Limb (tissue), 2 donors: ENCODE measurements around the gene CBX6.
A peak's percentile ranks its signal among the peaks of the same experiment; 100 is the strongest.
"Not testable (repeated sequence)": the region's sequence is repeated elsewhere in the genome, so short reads cannot be mapped to it uniquely, and the experiment has no call there.

Experiments
- DNase-seq, 2 donors: peaks; one replicate each; pipeline ENCODE4 v3.0.0-alpha.2; 2016; ENCODE audit errors: extremely low spot score in 2 of 2

The CBX6 gene

GRCh38 chr22:38872172-38872830 lies at the start of gene CBX6:
Gene CBX6, minus strand, starts transcription at chr22:38872216. Its CDS starts 26 bp downstream, at chr22:38872190.
- peak; percentile 96 to 99 for DNase-seq

GRCh38 chr22:38921806-38922205 lies 49.8 kb upstream of the CBX6 start:
- DNase-seq = no peak

DNA sequence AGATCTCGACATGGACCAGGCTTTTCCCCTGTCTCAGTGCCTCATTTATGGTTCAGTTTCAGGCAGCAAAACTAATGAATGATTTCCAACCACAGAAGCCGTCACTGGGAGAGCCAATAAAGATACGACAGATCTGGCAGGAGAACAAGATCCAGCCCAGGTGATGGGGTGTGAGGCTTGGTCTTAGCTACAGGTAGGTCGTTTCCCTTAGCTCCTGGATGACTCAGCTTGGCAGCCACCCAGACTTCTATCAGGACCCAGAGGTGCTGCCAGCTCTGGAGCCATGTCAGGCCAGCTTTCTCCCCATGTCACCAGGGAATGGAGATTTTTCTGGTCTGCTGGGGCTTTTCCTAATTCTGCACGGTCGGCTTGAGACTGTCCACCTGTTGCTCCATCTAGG lies 49.1 kb upstream of the CBX6 start:
- no peak for DNase-seq

GRCh38 chr22:38919631-38920190 lies 47.7 kb upstream of the CBX6 start:
- DNase-seq = no peak

GRCh38 chr22:38911434-38911833 lies 39.4 kb upstream of the CBX6 start:
- DNase-seq = no peak

- no peak for DNase-seq
These were observed 35.8 kb upstream of the CBX6 start for GRCh38 chr22:38907767-38908166.

DNA sequence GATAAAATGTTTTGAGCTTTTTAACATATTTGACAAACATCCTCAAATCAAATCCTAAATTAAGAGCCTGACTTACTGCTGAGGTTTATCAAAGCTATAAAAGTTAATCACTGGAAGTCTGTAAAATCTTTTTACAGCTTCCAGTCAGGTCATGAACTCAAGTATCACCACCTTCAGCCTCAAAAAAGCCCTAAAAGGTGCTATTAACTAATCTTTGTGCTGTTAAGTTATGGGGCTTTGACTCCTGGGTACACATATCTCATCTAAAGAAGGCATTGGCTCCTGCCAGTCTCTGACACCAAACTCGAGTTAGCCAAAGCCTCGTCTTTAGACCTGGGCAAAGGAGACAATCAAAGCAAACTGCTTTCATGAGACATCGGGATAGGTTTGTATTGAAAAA lies 34.0 kb upstream of the CBX6 start:
- no peak for DNase-seq

DNA sequence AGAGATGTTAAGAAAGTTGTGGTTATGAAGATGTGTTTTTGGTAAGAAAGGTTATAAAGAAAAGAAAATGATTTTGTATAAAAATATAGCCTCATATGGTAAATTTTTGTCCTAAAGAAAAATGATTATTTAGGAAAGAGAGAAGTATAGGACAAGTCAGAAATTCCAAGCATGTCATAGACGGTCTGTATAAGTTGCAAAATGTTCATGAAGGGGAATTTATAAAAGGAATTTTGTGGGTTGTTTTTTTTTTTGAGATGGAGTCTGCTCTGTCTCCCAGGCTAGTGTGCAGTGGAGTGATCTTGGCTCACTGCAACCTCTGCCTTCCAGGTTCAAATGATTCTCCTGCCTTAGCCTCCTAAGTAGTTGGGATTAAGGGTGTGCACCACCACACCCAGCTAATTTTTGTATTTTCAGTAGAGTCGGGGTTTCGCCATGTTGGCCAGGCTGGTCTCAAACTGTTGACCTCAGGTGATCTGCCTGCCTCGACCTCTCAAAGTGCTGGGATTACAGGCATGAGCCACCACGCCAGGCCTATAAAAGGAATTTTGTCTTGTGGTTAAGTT lies 32.1 kb upstream of the CBX6 start:
- not testable (repeated sequence) for DNase-seq

- DNase-seq = no peak
These were observed 29.2 kb upstream of the CBX6 start for GRCh38 chr22:38901111-38901641.

GRCh38 chr22:38900677-38901076 lies 28.7 kb upstream of the CBX6 start:
- DNase-seq = no peak

GRCh38 chr22:38891256-38891655 lies 19.2 kb upstream of the CBX6 start:
- no peak for DNase-seq

- no peak for DNase-seq
These were observed 18.4 kb upstream of the CBX6 start for GRCh38 chr22:38890377-38890776.

DNA sequence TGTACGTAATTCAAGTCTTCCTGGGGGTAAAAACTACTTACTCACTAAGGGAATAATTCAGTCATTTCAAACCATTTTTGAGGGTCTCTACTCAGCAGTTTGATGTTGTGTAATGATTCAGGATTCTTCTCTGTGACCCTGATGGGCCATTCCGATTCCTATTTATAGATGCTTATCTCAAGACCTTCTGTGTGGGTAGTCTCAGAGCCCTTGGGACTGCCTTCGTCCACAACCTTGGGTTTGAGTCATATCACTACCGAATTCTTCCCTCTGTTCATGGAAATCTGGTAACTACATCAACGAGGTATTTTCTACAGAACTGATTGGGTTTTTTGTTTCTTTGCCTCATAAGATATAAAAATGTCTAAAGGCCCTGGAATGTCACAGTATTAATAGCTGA lies 14.3 kb upstream of the CBX6 start:
- DNase-seq = no peak

DNA sequence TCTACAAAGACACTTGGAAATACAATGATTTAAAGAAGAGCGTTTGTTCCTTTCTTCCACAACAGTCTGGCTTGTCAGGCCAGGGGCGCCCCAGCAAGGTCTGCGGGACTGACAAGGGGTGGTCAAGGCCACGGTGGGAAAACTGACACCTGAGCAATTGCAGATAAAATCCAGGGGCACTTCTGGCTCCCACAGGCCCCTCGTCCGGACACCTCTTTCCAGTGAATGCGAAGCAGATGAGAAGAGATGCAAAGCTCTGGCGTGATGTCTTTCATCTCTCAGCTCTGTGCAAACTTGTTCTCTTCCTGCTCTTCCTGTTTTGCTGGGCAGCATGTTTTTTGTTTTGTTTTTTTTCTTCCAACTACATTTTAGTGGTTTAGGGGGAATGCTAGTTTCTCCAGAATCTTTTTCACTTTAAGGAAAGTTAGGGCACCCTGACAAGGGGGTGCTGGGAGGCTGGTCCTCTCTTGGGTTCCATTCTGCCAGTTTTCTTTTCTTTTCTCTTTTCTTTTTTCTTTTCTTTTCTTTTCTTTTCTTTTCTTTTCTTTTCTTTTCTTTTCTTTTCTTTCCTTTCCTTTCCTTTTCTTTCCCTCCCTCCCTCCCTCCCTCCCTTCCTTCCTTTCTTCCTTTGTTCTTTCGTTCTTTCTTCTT lies 11.1 kb upstream of the CBX6 start:
- no peak for DNase-seq

DNA sequence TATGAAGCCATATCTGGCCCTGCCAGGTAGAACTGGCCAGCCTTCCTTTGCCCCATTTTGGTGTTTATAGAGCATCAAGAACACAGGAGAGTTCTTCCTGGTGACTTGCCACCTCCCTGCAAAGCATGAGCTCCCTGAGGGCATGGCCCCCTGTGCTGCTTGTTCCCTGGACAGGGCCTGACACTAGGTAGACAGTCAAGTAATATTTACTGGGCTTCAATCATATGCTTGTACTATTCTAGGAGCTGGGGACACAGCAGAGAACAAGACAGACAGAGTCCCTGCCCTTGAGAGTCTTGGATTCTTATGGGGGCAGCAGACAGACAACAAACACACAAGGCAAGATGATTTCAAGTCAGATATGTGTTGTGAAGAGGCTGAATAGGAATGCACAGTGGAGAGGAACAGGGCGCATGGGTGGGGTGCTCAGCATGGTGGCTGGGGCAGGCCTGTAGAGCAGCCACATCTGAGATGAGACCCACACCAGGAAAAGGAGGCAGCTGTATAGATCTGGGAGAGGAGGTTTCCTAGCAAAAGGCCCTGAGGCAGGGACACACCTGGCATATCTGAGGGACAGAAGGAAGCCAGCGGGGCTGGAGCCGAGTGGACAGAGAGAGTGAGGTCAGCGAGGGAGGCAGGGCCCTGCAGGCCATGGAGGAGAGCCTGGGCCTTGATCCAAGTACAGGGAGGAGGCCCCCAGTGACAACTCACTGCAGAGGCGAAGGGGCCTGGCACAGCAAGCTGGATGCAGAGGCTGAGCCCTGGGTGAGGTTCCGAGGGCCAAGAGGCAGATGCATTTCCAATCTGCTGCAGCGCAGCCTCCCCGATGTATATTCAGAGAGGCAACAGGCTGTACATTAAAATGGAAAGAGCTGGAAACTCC lies 10.2 kb upstream of the CBX6 start:
- DNase-seq = no peak

DNA sequence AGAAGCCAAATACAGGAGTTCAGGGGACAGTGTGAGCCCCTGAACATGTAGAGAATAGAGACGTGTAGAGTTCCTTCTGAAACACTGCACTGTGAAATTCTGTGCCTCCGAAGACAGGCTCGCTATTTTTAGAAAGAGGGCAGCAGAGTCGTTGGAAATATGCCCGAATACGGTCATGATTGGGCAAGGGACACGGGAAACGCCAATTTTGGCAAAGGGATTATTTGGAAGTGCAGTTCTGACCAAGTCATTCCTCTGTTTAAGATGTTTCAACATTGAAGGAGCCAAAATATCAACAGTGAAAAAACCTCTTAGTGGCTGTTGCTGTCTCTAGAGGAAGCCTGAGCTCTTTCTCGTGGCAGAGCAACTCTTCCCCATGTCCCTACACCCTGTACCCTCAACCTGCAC lies 9.5 kb upstream of the CBX6 start:
- peak in 1 of 2 donors; percentile 57 for DNase-seq

DNA sequence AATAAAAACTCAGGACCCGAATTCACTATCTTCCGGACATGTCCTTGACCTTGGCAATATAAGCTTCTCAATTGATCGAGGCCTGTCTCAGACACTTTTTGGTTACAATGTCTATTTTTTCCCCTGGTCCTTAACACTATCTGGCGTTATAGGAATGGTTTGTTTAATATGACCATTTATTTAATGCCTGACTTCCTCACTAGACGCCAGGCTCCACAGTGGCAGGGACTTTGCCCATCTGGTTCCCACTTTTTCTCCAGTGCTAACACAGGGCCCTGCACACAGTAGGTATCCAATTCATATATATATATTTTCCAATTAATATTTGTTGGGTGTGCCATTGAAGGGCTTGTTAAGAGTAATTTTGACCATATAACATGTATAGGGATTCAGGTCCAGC lies 7.9 kb upstream of the CBX6 start:
- no peak for DNase-seq

DNA sequence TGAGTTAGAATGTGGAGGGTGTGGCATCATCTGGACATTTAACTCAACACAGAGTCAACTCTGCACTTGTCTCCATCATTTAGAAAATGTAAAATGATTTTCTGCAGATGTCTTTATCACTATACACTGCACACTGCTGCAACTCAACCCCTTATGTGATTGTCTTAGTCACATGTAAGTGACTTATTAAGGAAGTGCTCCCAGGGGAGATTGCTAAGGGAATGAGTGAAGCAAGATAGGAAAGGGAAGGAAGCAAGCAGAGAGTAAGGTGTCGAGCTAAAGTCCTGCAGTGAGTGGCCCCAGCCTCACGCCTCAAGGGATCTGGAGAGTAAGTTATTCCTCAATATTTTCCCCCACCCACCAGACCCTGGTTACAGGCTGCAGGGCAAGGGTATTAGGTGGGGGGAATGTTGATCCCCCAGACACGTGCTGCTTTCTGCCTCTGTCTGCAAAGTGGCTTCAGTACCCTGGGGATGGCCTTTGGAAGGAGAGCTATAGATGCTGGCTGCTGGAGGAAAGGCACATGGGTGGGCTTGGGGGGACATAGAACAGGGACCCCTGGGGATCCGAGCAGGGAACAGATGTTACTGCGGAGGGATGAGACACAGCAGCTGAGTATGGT lies 7.2 kb upstream of the CBX6 start:
- DNase-seq = no peak

DNA sequence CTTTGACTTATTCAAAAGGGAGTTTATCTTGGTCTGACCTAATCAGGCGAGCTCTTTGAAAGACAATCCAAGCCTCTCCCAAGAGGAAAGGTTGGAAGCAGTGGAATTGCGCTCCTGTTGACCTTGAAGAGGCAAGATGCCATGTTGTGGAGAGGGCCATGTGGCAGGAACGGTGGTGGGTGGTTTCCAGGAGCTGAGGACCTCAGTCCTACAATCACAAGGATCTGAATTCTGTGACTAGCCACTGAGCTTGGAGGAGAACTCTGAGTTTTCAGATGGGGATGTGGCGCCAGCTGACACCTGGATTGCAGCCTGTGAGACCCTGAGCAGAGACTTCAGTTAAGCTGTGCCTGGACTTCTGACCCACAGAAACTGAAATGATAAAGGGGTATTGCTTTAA lies 6.0 kb upstream of the CBX6 start:
- DNase-seq = no peak

DNA sequence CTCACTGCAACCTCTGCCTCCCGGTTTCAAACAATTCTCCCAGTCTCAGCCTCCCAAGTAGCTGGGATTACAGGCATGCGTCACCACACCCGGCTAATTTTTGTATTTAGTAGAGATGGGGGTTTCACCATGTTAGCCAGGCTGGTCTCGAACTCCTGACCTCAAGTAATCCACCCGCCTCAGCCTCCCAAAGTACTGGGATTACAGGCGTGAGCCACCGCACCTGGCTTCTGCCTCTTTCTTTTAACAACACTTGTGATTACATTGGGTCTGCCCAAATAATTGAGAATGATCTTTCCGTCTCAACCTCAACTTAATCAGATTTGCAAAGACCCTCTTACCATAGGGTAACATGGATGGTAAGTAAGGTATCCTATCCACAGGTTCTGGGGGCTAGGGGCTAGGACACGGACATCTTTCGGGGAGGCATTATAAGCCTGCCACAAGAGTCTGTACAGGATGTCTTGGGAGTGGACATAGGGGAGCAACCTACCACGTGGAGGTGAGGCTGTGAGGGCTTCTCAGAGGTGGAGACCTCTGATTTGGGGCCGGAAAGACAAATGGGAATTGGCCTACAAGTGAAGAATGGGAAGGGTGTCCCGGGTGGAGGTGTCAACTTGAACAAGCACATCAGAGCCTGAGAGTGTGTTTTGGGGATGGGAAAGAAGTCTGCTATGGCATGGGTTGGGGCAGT lies 2.7 kb upstream of the CBX6 start:
- DNase-seq = no peak
